ENCODE data around the gene GPR17.

Gene GPR17

GRCh38 chr2:127630096-127630863 lies 15.7 kb upstream of the GPR17 start:
- no peak for DNase-seq

GRCh38 chr2:127630864-127631540 lies 15.0 kb upstream of the GPR17 start:
- no peak for DNase-seq

- no peak for DNase-seq
Measured at GRCh38 chr2:127631541-127631996, 14.4 kb upstream of the GPR17 start.

GRCh38 chr2:127631997-127632581 lies 13.9 kb upstream of the GPR17 start:
- no peak for DNase-seq

GRCh38 chr2:127632592-127633489 lies 13.1 kb upstream of the GPR17 start:
- no peak for DNase-seq

- DNase-seq, result no peak
Measured at GRCh38 chr2:127633556-127634065, 12.3 kb upstream of the GPR17 start.

- DNase-seq, result no peak
Measured at GRCh38 chr2:127634066-127634617, 11.8 kb upstream of the GPR17 start.

- no peak for DNase-seq
Measured at GRCh38 chr2:127634626-127635379, 11.2 kb upstream of the GPR17 start.

- no peak for DNase-seq
Measured at GRCh38 chr2:127635380-127636237, 10.3 kb upstream of the GPR17 start.

GRCh38 chr2:127636248-127637235 lies 9.4 kb upstream of the GPR17 start:
- DNase-seq, result no peak

- no peak for DNase-seq
Measured at GRCh38 chr2:127637236-127637630, 8.7 kb upstream of the GPR17 start.

- no peak for DNase-seq
Measured at GRCh38 chr2:127637725-127638252, 8.2 kb upstream of the GPR17 start.

GRCh38 chr2:127638361-127639110 lies 7.4 kb upstream of the GPR17 start:
- DNase-seq, result no peak

- DNase-seq, result no peak
Measured at GRCh38 chr2:127639111-127639474, 6.9 kb upstream of the GPR17 start.

GRCh38 chr2:127640082-127641072 lies 5.6 kb upstream of the GPR17 start:
- DNase-seq, result no peak

- DNase-seq, result no peak
Measured at GRCh38 chr2:127641133-127641532, 4.8 kb upstream of the GPR17 start.
